PC-3 (cell line): ENCODE data around the gene TUBA4B.

Experiments
- CTCF ChIP-seq: fragments of 300-600 bp; sonication (generic); conservative IDR thresholded peaks from 2 replicates; pipeline ENCODE4 v1.5.1; 2017; ENCODE audit warnings: antibody characterized with exemption, low read depth, mild to moderate bottlenecking, low read length
- EZH2 ChIP-seq: fragments of 300-600 bp; sonication (generic); IDR thresholded peaks from one replicate; pipeline ENCODE4 v1.6.1; 2017; ENCODE audit warnings: antibody characterized with exemption, mild to moderate bottlenecking, low read length; ENCODE audit not compliant: unreplicated experiment
- EZH2phosphoT487 ChIP-seq: fragments of 300-600 bp; sonication (generic); IDR thresholded peaks from 2 replicates; pipeline ENCODE4 v1.6.1; 2018; ENCODE audit warnings: mild to moderate bottlenecking, antibody characterized with exemption, low read length, borderline replicate concordance

- TF ChIP-seq CTCF (no peak), EZH2 (no peak), EZH2phosphoT487 (no peak)
Measured at GRCh38 chr2:219247678-219248642, 5.1 kb upstream of the TUBA4B start.
